PFSK-1 (cell line): Measurements from ENCODE around the gene GOLGA6D.

Experiments used
- TAF1 ChIP-seq: IDR thresholded peaks from 2 replicates; pipeline ENCODE4 v1.6.1; 2012; ENCODE audit warnings: low read length, control low read depth, borderline replicate concordance; ENCODE audit not compliant: insufficient read depth
- TF ChIP-seq, protein P1 (sequence below), 2 experiments: IDR thresholded peaks; 2 replicates each; pipeline versions ENCODE4 v1.6.1 to v1.8.0; 2011 to 2012; ENCODE audit warnings: low read depth in 2 of 2, low read length in 2 of 2, control low read depth in 1 of 2, inconsistent platforms in 1 of 2, mild to moderate bottlenecking in 1 of 2, moderate library complexity in 1 of 2; ENCODE audit not compliant: insufficient read depth in 1 of 2

DNA sequence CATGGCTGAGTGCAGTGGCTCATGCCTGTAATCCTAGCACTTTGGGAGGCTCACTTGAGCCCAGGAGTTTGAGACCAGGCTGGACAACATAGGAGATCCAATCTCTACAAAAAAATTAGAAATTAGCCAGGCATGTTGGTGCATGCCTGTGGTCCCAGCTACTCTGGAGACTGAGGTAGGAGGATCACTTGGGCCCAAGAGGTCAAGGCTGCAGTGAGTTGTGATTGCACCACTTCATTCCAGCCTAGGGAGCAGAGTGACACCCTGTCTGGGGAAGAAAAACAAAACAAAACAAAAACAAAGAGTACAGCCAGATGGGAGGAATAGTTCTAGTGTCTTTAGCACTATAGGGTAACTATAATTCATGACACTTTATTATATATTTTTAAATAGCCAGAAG lies 27.1 kb downstream of the GOLGA6D start:
- TF ChIP-seq, protein P1, sequence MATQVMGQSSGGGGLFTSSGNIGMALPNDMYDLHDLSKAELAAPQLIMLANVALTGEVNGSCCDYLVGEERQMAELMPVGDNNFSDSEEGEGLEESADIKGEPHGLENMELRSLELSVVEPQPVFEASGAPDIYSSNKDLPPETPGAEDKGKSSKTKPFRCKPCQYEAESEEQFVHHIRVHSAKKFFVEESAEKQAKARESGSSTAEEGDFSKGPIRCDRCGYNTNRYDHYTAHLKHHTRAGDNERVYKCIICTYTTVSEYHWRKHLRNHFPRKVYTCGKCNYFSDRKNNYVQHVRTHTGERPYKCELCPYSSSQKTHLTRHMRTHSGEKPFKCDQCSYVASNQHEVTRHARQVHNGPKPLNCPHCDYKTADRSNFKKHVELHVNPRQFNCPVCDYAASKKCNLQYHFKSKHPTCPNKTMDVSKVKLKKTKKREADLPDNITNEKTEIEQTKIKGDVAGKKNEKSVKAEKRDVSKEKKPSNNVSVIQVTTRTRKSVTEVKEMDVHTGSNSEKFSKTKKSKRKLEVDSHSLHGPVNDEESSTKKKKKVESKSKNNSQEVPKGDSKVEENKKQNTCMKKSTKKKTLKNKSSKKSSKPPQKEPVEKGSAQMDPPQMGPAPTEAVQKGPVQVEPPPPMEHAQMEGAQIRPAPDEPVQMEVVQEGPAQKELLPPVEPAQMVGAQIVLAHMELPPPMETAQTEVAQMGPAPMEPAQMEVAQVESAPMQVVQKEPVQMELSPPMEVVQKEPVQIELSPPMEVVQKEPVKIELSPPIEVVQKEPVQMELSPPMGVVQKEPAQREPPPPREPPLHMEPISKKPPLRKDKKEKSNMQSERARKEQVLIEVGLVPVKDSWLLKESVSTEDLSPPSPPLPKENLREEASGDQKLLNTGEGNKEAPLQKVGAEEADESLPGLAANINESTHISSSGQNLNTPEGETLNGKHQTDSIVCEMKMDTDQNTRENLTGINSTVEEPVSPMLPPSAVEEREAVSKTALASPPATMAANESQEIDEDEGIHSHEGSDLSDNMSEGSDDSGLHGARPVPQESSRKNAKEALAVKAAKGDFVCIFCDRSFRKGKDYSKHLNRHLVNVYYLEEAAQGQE (IDR thresholded peaks at IDR 0.05; ENCODE audit: insufficient read depth in 1 of 2, low read depth in 2 of 2, low read length in 2 of 2), result no peak
- TF ChIP-seq TAF1, result no peak
